NCI-H510A (cell line): Measurements from ENCODE around the gene NPB.
"Not testable (repeated sequence)": the region's sequence is repeated elsewhere in the genome, so short reads cannot be mapped to it uniquely, and the experiment has no call there.

Experiments used
- DNase-seq: peaks from one replicate; lab custom pipeline; 2025; lab: John Stamatoyannopoulos, UW

Gene NPB

GRCh38 chr17:81911969-81912368 lies 9.9 kb downstream of the NPB start:
- no peak for DNase-seq

GRCh38 chr17:81912441-81913309 lies 10.6 kb downstream of the NPB start:
- DNase-seq: no peak

GRCh38 chr17:81913394-81914102 lies 11.5 kb downstream of the NPB start:
- DNase-seq: no peak

- DNase-seq: no peak
Observed at GRCh38 chr17:81914103-81914850, 12.2 kb downstream of the NPB start.

- no peak for DNase-seq
Observed at GRCh38 chr17:81915331-81915730, 13.3 kb downstream of the NPB start.

- DNase-seq: no peak
Observed at GRCh38 chr17:81916234-81917001, 14.4 kb downstream of the NPB start.

GRCh38 chr17:81917565-81918332 lies 15.7 kb downstream of the NPB start, which contains the start of gene SIRT7:
Gene SIRT7 (minus strand): TSS chr17:81918176. CDS start chr17:81918131, 45 bp downstream.
- DNase-seq: peak; percentile 72

- DNase-seq: not testable (repeated sequence)
Observed at GRCh38 chr17:81918333-81918669, 16.3 kb downstream of the NPB start.

GRCh38 chr17:81918832-81919545 lies 17.0 kb downstream of the NPB start:
- no peak for DNase-seq

- no peak for DNase-seq
Observed at GRCh38 chr17:81920612-81921536, 18.8 kb downstream of the NPB start.

GRCh38 chr17:81921537-81921862 lies 19.5 kb downstream of the NPB start:
- DNase-seq: no peak

GRCh38 chr17:81921996-81922565 lies 20.0 kb downstream of the NPB start:
- no peak for DNase-seq

GRCh38 chr17:81922566-81923301 lies 20.7 kb downstream of the NPB start:
- no peak for DNase-seq

- no peak for DNase-seq
Observed at GRCh38 chr17:81923302-81924260, 21.5 kb downstream of the NPB start.

- DNase-seq: peak; percentile 25
Observed at GRCh38 chr17:81924557-81925532, 22.8 kb downstream of the NPB start.
